Neuron (in vitro differentiated cells): ENCODE data around the gene B3GAT1.

Experiments used
- H2AFZ ChIP-seq: one replicate; pipeline ENCODE4 v1.6.1; 2013; ENCODE audit warnings: low read depth, mild to moderate bottlenecking, inconsistent platforms, low read length, moderate library complexity
- H3K27me3 ChIP-seq: one replicate; pipeline ENCODE4 v1.6.1; 2013; ENCODE audit warnings: low read length; ENCODE audit not compliant: insufficient read depth
- H3K36me3 ChIP-seq: one replicate; pipeline ENCODE4 v1.6.1; 2013; ENCODE audit warnings: low read length; ENCODE audit not compliant: insufficient read depth
- H3K4me1 ChIP-seq: one replicate; pipeline ENCODE4 v1.6.1; 2013; ENCODE audit warnings: low read length; ENCODE audit not compliant: insufficient read depth
- H3K4me3 ChIP-seq: 2 replicates; pipeline ENCODE4 v1.5.1; 2013; ENCODE audit warnings: mild to moderate bottlenecking, low read length, moderate library complexity
- H3K9me3 ChIP-seq: one replicate; pipeline ENCODE4 v1.6.1; 2013; ENCODE audit warnings: low read length

The B3GAT1 gene

GRCh38 chr11:134388590-134388989 is 23.5 kb downstream of the B3GAT1 start:
- H3K4me3 ChIP-seq = no peak overlapping the region
- H3K36me3 ChIP-seq = peaks cover 9% of the 10 kb centered on the region
- H3K4me1 ChIP-seq = no peaks in the 10 kb centered on the region
- H3K27me3 ChIP-seq = no peaks in the 10 kb centered on the region
- H2AFZ ChIP-seq = no peak overlapping the region
- H3K9me3 ChIP-seq = no peaks in the 10 kb centered on the region

- Histone ChIP-seq H3K4me1 (no peaks in the 10 kb centered on the region), H3K36me3 (peaks cover 11% of the 10 kb centered on the region), H3K27me3 (no peaks in the 10 kb centered on the region), H3K4me3 (no peak overlapping the region), H2AFZ (no peak overlapping the region), H3K9me3 (no peaks in the 10 kb centered on the region)
Observed at GRCh38 chr11:134387501-134387900, 24.5 kb downstream of the B3GAT1 start.

DNA sequence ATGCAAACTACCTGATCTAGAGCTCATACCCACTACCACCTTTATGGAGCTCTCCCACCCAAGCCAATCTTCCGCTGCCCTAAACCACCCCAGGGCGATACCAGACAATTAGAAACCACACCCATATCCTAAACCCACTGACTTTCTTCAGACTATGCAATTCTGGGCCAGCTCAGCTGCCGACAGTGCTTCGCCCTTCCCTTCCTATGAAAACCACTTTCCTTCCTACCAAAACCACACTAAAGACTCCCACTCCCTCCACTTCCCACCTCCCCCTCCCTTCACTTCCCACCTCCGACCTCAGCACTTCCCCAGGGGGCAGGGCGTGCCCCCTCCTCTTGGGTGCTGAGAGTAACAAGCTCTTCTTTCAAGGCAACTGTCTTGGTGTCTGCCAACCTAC is 25.1 kb downstream of the B3GAT1 start:
- Histone ChIP-seq H3K4me3 (no peak overlapping the region), H3K36me3 (peaks cover 17% of the 10 kb centered on the region), H3K27me3 (no peaks in the 10 kb centered on the region), H3K4me1 (no peaks in the 10 kb centered on the region), H2AFZ (no peak overlapping the region), H3K9me3 (no peaks in the 10 kb centered on the region)

DNA sequence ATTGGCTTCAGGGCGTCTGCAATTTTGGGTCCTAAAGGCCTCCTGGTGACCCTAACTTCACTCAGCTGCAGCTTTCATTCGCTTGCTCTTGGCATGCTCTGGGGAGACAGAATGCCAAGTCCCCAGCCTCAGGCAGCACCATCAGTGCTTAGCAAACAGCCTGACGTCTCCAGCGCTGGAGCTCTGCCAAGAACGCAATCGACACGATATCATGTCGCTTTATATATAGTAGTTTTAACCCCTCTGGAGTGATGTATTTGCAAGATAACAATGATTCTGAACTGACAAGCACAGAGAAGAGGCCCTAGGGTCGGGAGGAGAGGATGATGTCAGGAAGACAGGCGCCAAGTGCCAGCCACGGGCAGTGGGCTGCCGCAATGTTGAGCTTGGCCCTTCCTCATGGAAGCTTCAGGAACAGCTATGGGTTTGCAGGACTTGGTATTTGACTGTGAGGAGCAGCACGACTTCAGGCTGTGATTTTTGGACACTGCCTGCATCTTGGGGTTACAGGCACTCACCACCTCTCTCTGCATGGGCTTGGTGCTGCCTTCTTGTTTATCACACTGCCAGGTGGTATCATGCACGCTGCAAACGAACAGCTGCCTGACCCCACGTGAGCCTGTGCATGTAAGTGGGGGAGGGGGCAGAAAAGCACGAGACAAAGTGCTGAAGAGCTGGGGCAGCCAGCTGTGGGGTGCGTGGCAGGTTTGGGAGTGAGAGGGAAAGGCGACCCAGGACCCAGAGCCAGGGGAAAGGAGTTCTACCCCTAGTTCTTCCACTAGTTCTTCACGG is 26.1 kb downstream of the B3GAT1 start:
- peaks cover 22% of the 10 kb centered on the region for H3K36me3 ChIP-seq
- H3K4me3 ChIP-seq = no peak overlapping the region
- H2AFZ ChIP-seq = no peak overlapping the region
- H3K27me3 ChIP-seq = no peaks in the 10 kb centered on the region
- no peaks in the 10 kb centered on the region for H3K9me3 ChIP-seq
- H3K4me1 ChIP-seq = no peaks in the 10 kb centered on the region

DNA sequence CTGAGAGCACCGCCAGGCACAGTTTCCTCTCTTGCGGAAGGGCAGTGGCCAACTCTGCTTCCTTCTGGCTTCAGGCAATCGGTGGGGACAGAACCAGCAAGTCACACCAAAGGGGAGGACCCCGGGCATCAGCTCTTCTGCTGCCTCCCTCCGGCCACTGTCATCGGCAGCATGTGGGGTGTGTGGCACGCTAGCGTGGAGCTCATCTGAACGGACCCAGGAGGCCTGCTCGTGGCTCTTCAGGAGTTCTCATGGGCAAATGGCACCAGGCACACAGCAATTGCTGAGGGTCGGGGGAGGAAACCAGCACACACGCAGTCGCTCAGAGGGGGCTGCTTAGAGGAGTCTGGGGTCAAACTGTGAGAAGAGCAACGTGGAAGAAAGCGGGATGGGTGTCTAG is 26.9 kb downstream of the B3GAT1 start:
- no peaks in the 10 kb centered on the region for H3K27me3 ChIP-seq
- H3K4me3 ChIP-seq = no peak overlapping the region

DNA sequence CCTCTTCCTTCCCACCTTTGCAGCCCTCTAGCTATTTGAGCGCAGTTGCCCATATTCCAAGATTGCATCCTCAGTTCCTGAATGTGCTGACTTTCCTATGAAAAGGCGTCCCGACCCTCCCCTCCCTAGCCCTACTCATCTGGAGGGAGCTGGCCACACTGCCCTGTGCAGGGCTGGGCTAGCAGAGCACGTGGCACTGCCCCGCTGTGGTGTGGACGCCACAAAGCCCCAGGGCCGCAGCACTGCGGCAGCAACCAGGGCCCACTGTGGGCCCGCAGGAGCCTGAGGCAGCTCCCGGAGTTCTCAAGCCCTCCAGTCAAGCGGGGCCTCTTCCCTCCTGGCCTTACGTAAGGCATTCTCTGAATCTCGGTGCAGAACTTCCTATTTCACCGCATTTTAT is 27.6 kb downstream of the B3GAT1 start:
- H3K27me3 ChIP-seq = no peaks in the 10 kb centered on the region
- no peak overlapping the region for H3K4me3 ChIP-seq
- H3K9me3 ChIP-seq = no peaks in the 10 kb centered on the region
- no peaks in the 10 kb centered on the region for H3K4me1 ChIP-seq
- H3K36me3 ChIP-seq = peaks cover 31% of the 10 kb centered on the region
- H2AFZ ChIP-seq = no peak overlapping the region

More for the DNA sequence above, 26.9 kb downstream of the B3GAT1 start:
- Histone ChIP-seq H3K9me3 (no peaks in the 10 kb centered on the region), H3K4me1 (no peaks in the 10 kb centered on the region), H2AFZ (no peak overlapping the region), H3K36me3 (peaks cover 26% of the 10 kb centered on the region)

- Histone ChIP-seq H3K27me3 (no peaks in the 10 kb centered on the region), H3K4me3 (no peak overlapping the region), H3K36me3 (peaks cover 31% of the 10 kb centered on the region), H3K4me1 (no peaks in the 10 kb centered on the region), H2AFZ (no peak overlapping the region), H3K9me3 (no peaks in the 10 kb centered on the region)
Observed at GRCh38 chr11:134383576-134384221, 28.3 kb downstream of the B3GAT1 start.

- H3K4me1 ChIP-seq = no peaks in the 10 kb centered on the region
- peaks cover 30% of the 10 kb centered on the region for H3K36me3 ChIP-seq
- H3K9me3 ChIP-seq = no peaks in the 10 kb centered on the region
- H2AFZ ChIP-seq = no peak overlapping the region
- H3K27me3 ChIP-seq = no peaks in the 10 kb centered on the region
- no peak overlapping the region for H3K4me3 ChIP-seq
Observed at GRCh38 chr11:134382830-134383229, 29.2 kb downstream of the B3GAT1 start.

GRCh38 chr11:134382257-134382656 is 29.8 kb downstream of the B3GAT1 start:
- H3K27me3 ChIP-seq = no peaks in the 10 kb centered on the region
- no peak overlapping the region for H3K4me3 ChIP-seq
- no peaks in the 10 kb centered on the region for H3K9me3 ChIP-seq
- H2AFZ ChIP-seq = no peak overlapping the region
- no peaks in the 10 kb centered on the region for H3K4me1 ChIP-seq
- H3K36me3 ChIP-seq = peaks cover 31% of the 10 kb centered on the region

DNA sequence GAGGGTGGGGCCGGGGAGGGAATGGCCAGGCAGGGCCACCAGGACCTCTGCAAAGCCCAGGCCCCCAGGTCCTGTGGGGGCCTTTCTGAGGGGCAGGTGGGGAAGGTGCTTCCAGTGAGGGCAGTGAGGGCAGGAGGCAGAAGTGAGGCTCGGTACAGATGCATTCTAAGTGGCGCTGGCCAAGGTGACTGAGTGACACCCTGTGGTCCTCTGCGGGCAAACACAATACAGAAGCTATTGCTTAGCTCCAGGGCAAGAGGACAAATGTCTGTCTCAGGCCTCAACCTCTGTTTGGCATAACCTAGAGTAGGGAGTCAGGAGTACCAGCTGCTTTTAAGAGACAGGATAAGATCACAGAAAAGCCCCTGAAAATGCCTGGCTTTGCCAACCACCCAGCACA is 31.3 kb downstream of the B3GAT1 start:
- Histone ChIP-seq H3K27me3 (no peaks in the 10 kb centered on the region), H3K4me3 (no peak overlapping the region), H3K4me1 (no peaks in the 10 kb centered on the region), H2AFZ (no peak overlapping the region), H3K9me3 (no peaks in the 10 kb centered on the region), H3K36me3 (peaks cover 33% of the 10 kb centered on the region)

DNA sequence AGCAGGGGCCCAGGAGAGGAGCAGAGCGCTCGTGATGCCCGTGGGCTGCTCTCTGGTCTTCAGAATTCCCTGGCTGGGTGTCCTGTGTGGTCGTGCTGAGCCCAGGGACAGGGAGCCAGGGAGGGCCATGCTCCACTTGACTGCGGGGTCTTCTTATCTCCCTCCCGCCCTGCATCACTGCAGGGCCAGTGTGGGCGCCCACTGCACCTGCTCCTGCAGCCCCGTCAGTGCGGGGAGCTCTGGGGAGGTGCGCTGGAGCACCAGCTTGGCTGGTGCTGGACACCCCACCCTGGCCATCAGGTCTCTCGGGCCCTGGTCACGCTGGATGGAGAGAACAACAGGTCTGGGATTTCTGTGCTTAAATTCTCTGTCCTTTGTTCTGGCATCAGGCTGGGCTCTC is 31.8 kb downstream of the B3GAT1 start:
- Histone ChIP-seq H3K36me3 (peaks cover 33% of the 10 kb centered on the region), H2AFZ (no peak overlapping the region), H3K4me3 (no peak overlapping the region), H3K9me3 (no peaks in the 10 kb centered on the region), H3K27me3 (no peaks in the 10 kb centered on the region), H3K4me1 (no peaks in the 10 kb centered on the region)

- no peak overlapping the region for H2AFZ ChIP-seq
- H3K36me3 ChIP-seq = peaks cover 35% of the 10 kb centered on the region
- H3K4me1 ChIP-seq = no peaks in the 10 kb centered on the region
- no peak overlapping the region for H3K4me3 ChIP-seq
- H3K27me3 ChIP-seq = no peaks in the 10 kb centered on the region
- no peaks in the 10 kb centered on the region for H3K9me3 ChIP-seq
Observed at GRCh38 chr11:134379241-134379640, 32.8 kb downstream of the B3GAT1 start.

DNA sequence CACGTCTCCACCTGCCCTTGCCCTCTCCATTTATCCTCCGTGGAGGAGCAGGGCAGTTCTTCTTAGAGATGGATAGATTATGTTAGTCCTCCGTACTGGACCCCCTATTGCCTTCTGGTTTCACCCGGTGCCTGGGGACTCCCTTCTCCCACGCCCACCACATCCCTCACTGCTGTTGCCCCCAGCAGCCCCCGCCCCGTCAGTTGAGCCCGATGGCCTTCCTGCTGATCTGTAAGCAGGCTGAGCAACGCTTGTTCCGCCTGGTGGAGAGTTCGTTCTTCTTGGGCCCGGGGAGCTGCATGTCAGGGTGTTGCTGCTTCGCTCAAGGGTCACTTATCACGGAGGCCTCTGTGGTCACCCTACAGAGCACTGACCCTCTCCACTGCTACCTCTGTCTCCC is 34.2 kb downstream of the B3GAT1 start:
- H3K36me3 ChIP-seq = peaks cover 29% of the 10 kb centered on the region
- H3K4me3 ChIP-seq = no peak overlapping the region
- no peak overlapping the region for H2AFZ ChIP-seq
- no peaks in the 10 kb centered on the region for H3K27me3 ChIP-seq
- no peaks in the 10 kb centered on the region for H3K4me1 ChIP-seq
- H3K9me3 ChIP-seq = no peaks in the 10 kb centered on the region
